NT2/D1 (cell line): ENCODE results near the gene MIPEP.

Experiments used
- SUZ12 ChIP-seq: IDR thresholded peaks from 2 replicates; pipeline ENCODE4 v1.6.1; 2011; ENCODE audit not compliant: insufficient read length, insufficient read depth; ENCODE audit errors: extremely low read depth
- YY1 ChIP-seq: IDR thresholded peaks from 2 replicates; pipeline ENCODE4 v1.6.1; 2011; ENCODE audit not compliant: insufficient read length, insufficient read depth
- ZNF274 ChIP-seq: IDR thresholded peaks from 2 replicates; pipeline ENCODE4 v1.6.1; 2011; ENCODE audit warnings: mild to moderate bottlenecking, low read depth, low read length

GRCh38 chr13:23833733-23834611 lies 55.2 kb downstream of the MIPEP start:
- no peak for TF ChIP-seq ZNF274
- TF ChIP-seq YY1: no peak
- no peak for TF ChIP-seq SUZ12
